HCT116 (cell line): Measurements from ENCODE around the gene SEMA6B.

Source experiments
- CTCF ChIP-seq, 3 experiments: fragments of 200-600 bp in 1 of 3; sonication (generic) in 1 of 3; IDR thresholded peaks in 2 of 3; conservative IDR thresholded peaks in 1 of 3; 2 replicates each; pipeline ENCODE4 v1.5.1; 2012 to 2017; ENCODE audit warnings: low read depth in 2 of 3, low read length in 2 of 3, antibody characterized with exemption in 1 of 3, borderline replicate concordance in 1 of 3, control low read depth in 1 of 3, mild to moderate bottlenecking in 1 of 3, mixed read lengths in 1 of 3, mixed run types in 1 of 3, moderate library complexity in 1 of 3; ENCODE audit not compliant: insufficient read depth in 1 of 3
- EZH2 ChIP-seq: fragments of 200-600 bp; sonication (generic); IDR thresholded peaks from 2 replicates; pipeline ENCODE4 v1.6.1; 2017; ENCODE audit warnings: antibody characterized with exemption, mixed run types
- EZH2phosphoT487 ChIP-seq: fragments of 200-600 bp; IDR thresholded peaks from 2 replicates; pipeline ENCODE4 v1.6.1; 2018; ENCODE audit warnings: antibody characterized with exemption, borderline replicate concordance
- POLR2A ChIP-seq: IDR thresholded peaks from 2 replicates; pipeline ENCODE4 v1.7.0; 2011; ENCODE audit warnings: borderline replicate concordance; ENCODE audit not compliant: insufficient read depth, insufficient read length; ENCODE audit errors: extremely low read depth
- POLR2AphosphoS5 ChIP-seq: IDR thresholded peaks from 2 replicates; pipeline ENCODE4 v1.6.1; 2011; ENCODE audit warnings: mild to moderate bottlenecking, low read depth, low read length, moderate library complexity
- SRF ChIP-seq: IDR thresholded peaks from 2 replicates; pipeline ENCODE4 v1.6.1; 2012; ENCODE audit warnings: low read depth

- TF ChIP-seq POLR2AphosphoS5 (no peak), EZH2phosphoT487 (no peak), CTCF (IDR thresholded peaks at IDR 0.05 in 2 of 3, conservative IDR thresholded peaks at IDR 0.05 in 1 of 3; ENCODE audit: borderline replicate concordance in 1 of 3, insufficient read depth in 1 of 3, low read depth in 2 of 3, low read length in 2 of 3) (no peak), EZH2 (no peak), SRF (no peak), POLR2A (no peak)
These were observed 37.0 kb downstream of the SEMA6B start for GRCh38 chr19:4522291-4523002.
